SK-N-SH treated with all-trans-retinoic acid at 6 μM for 48 hours (cell line): ENCODE results near the gene NPC1.

Experiments
- ATAC-seq: fragments of 200-7000 bp; cut with Tn5 transposase; 3 replicates; pipeline ENCODE4 v1.9.1; 2020; ENCODE audit warnings: mild to moderate bottlenecking, moderate library complexity
- ARNTL ChIP-seq: fragments of 450-650 bp; formaldehyde crosslinking; IDR thresholded peaks from 2 replicates; pipeline ENCODE4 v1.5.0; 2020; ENCODE audit warnings: low read depth, mild to moderate bottlenecking, moderate library complexity, borderline replicate concordance
- BACH2 ChIP-seq: fragments of 250-450 bp; sonication (Bioruptor Pico); IDR thresholded peaks from 2 replicates; pipeline ENCODE4 v1.9.0; 2021; ENCODE audit warnings: mild to moderate bottlenecking, borderline replicate concordance
- CSDC2 ChIP-seq: fragments of 250-450 bp; sonication (Bioruptor Pico); IDR thresholded peaks from 2 replicates; pipeline ENCODE4 v1.5.0; 2020; ENCODE audit warnings: mild to moderate bottlenecking, moderate library complexity
- ESRRG ChIP-seq: fragments of 250-450 bp; sonication (Bioruptor Pico); IDR thresholded peaks from 2 replicates; pipeline ENCODE4 v1.6.1; 2021; ENCODE audit warnings: mild to moderate bottlenecking
- GLIS3 ChIP-seq: fragments of 250-450 bp; sonication (Bioruptor Pico); IDR thresholded peaks from 2 replicates; pipeline ENCODE4 v1.5.0; 2020; ENCODE audit warnings: mild to moderate bottlenecking, moderate library complexity
- ISL1 ChIP-seq: fragments of 250-450 bp; sonication (Bioruptor Pico); IDR thresholded peaks from 2 replicates; pipeline ENCODE4 v2.1.2; 2022; ENCODE audit warnings: mild to moderate bottlenecking, moderate library complexity
- OSR1 ChIP-seq: fragments of 250-450 bp; sonication (Bioruptor Pico); IDR thresholded peaks from 2 replicates; pipeline ENCODE4 v1.8.0; 2022; ENCODE audit warnings: moderate library complexity, mild to moderate bottlenecking, inconsistent platforms
- PPARA ChIP-seq: fragments of 250-450 bp; sonication (Bioruptor Pico); IDR thresholded peaks from 2 replicates; pipeline ENCODE4 v1.5.0; 2020; ENCODE audit warnings: mild to moderate bottlenecking, borderline replicate concordance
- RARB ChIP-seq: fragments of 250-450 bp; sonication (Bioruptor Pico); IDR thresholded peaks from 2 replicates; pipeline ENCODE4 v1.8.0; 2021; ENCODE audit warnings: mild to moderate bottlenecking, moderate library complexity
- TCF4 ChIP-seq: fragments of 250-450 bp; sonication (Bioruptor Pico); IDR thresholded peaks from 2 replicates; pipeline ENCODE4 v1.8.0; 2021; ENCODE audit warnings: mild to moderate bottlenecking, moderate library complexity, borderline replicate concordance
- TOX ChIP-seq: fragments of 250-450 bp; sonication (Bioruptor Pico); IDR thresholded peaks from 2 replicates; pipeline ENCODE4 v1.8.0; 2021; ENCODE audit warnings: mild to moderate bottlenecking, moderate library complexity, borderline replicate concordance
- ZC3H10 ChIP-seq: fragments of 250-450 bp; sonication (Bioruptor Pico); IDR thresholded peaks from 2 replicates; pipeline ENCODE4 v1.5.1; 2021; ENCODE audit warnings: mild to moderate bottlenecking, moderate library complexity
- ZFP3 ChIP-seq: fragments of 250-450 bp; sonication (Bioruptor Pico); IDR thresholded peaks from 2 replicates; pipeline ENCODE4 v1.5.0; 2020; ENCODE audit warnings: mild to moderate bottlenecking, moderate library complexity
- ZFP30 ChIP-seq: fragments of 450-650 bp; formaldehyde crosslinking; IDR thresholded peaks from 2 replicates; pipeline ENCODE4 v1.5.0; 2022; ENCODE audit warnings: mild to moderate bottlenecking, moderate library complexity
- ZNF565 ChIP-seq: fragments of 450-650 bp; formaldehyde crosslinking; conservative IDR thresholded peaks from 2 replicates; pipeline ENCODE4 v1.5.0; 2020; ENCODE audit warnings: low read depth, mild to moderate bottlenecking, moderate library complexity
- ZNF70 ChIP-seq: fragments of 450-650 bp; formaldehyde crosslinking; IDR thresholded peaks from 2 replicates; pipeline ENCODE4 v1.5.0; 2020; ENCODE audit warnings: mild to moderate bottlenecking, moderate library complexity
- ZNF8 ChIP-seq: fragments of 450-650 bp; formaldehyde crosslinking; IDR thresholded peaks from 2 replicates; pipeline ENCODE4 v1.5.0; 2020; ENCODE audit warnings: mild to moderate bottlenecking, moderate library complexity
- TF ChIP-seq, protein P1 (sequence below): fragments of 250-450 bp; sonication (Bioruptor Pico); IDR thresholded peaks from 2 replicates; pipeline ENCODE4 v1.5.1; 2020; ENCODE audit warnings: low read depth, mild to moderate bottlenecking, moderate library complexity
- TF ChIP-seq, protein P2 (sequence below): fragments of 250-450 bp; sonication (Bioruptor Pico); IDR thresholded peaks from 2 replicates; pipeline ENCODE4 v1.8.0; 2021; ENCODE audit warnings: low read depth, mild to moderate bottlenecking, moderate library complexity, borderline replicate concordance
- TF ChIP-seq, protein P3 (sequence below): fragments of 250-450 bp; sonication (Bioruptor Pico); IDR thresholded peaks from 2 replicates; pipeline ENCODE4 v1.8.0; 2020; ENCODE audit warnings: mild to moderate bottlenecking, moderate library complexity, borderline replicate concordance
- TF ChIP-seq, protein P4 (sequence below): fragments of 250-450 bp; sonication (Bioruptor Pico); IDR thresholded peaks from 2 replicates; pipeline ENCODE4 v1.5.0; 2020; ENCODE audit warnings: mild to moderate bottlenecking, moderate library complexity

The NPC1 gene

DNA sequence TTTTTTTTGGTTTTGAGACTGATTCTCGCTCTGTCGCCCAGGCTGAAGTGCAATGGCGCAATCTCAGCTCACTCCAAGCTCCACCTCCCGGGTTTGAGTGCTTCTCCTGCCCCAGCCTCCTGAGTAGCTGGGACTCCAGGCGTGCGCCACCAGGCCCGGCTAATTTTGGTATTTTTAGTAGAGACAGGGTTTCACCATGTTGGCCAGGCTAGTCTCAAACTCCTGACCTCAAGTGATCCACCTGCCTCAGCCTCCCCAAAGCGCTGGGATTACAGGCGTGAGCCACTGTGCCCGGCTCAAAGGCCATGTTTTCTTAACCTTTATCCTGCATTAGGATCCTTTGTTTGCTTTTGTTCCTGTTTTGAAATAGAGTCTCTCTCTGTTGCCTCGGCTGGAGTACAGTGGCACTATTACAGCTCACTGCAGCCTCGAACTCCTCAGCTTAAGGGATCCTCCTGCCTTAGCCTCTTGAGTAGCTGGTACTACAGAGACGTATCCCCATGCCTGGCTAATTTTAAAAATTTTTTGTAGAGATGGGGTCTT is 41.0 kb downstream of the NPC1 start (continued):
- TF ChIP-seq, protein P1, sequence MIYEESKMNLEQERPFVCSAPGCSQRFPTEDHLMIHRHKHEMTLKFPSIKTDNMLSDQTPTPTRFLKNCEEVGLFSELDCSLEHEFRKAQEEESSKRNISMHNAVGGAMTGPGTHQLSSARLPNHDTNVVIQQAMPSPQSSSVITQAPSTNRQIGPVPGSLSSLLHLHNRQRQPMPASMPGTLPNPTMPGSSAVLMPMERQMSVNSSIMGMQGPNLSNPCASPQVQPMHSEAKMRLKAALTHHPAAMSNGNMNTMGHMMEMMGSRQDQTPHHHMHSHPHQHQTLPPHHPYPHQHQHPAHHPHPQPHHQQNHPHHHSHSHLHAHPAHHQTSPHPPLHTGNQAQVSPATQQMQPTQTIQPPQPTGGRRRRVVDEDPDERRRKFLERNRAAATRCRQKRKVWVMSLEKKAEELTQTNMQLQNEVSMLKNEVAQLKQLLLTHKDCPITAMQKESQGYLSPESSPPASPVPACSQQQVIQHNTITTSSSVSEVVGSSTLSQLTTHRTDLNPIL (CRISPR knock-in tag), result no peak
- TF ChIP-seq CSDC2 (CRISPR knock-in tag) (no peak), GLIS3 (CRISPR knock-in tag) (no peak), OSR1 (CRISPR knock-in tag) (no peak), ARNTL (no peak), RARB (CRISPR knock-in tag) (no peak), ISL1 (CRISPR knock-in tag) (no peak), BACH2 (CRISPR knock-in tag) (no peak), ESRRG (CRISPR knock-in tag) (no peak), ZC3H10 (no peak)
- TF ChIP-seq, protein P2, sequence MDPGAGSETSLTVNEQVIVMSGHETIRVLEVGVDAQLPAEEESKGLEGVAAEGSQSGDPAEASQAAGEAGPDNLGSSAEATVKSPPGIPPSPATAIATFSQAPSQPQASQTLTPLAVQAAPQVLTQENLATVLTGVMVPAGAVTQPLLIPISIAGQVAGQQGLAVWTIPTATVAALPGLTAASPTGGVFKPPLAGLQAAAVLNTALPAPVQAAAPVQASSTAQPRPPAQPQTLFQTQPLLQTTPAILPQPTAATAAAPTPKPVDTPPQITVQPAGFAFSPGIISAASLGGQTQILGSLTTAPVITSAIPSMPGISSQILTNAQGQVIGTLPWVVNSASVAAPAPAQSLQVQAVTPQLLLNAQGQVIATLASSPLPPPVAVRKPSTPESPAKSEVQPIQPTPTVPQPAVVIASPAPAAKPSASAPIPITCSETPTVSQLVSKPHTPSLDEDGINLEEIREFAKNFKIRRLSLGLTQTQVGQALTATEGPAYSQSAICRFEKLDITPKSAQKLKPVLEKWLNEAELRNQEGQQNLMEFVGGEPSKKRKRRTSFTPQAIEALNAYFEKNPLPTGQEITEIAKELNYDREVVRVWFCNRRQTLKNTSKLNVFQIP (CRISPR knock-in tag), result no peak

DNA sequence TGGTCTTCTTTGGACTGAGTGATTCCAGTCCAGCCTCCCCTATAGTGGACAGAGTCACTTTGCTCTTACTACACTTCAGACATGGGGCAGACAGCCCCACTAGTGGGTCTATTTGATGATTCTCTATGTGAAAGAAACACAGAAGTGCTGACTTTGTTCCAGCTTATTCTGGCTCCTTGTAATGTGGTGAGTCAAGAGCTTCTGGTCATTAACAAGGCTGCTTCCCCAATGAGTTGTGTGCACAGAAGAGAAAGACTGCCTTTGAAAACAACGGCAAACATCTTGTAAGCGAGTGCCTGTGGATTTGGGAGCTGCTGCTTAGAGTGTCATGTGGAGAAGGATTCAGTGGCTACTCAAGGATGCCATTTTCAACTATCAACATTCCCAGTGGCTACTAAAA is 43.8 kb downstream of the NPC1 start:
- ATAC-seq, result no peak
- TF ChIP-seq TOX (no peak), CSDC2 (CRISPR knock-in tag) (no peak), ZFP3 (CRISPR knock-in tag) (no peak), RARB (CRISPR knock-in tag) (no peak), ZNF70 (CRISPR knock-in tag) (no peak), ESRRG (CRISPR knock-in tag) (no peak), TCF4 (no peak), ZNF565 (CRISPR knock-in tag) (no peak), PPARA (CRISPR knock-in tag) (no peak), OSR1 (CRISPR knock-in tag) (no peak), BACH2 (CRISPR knock-in tag) (no peak)
- TF ChIP-seq, protein P3, sequence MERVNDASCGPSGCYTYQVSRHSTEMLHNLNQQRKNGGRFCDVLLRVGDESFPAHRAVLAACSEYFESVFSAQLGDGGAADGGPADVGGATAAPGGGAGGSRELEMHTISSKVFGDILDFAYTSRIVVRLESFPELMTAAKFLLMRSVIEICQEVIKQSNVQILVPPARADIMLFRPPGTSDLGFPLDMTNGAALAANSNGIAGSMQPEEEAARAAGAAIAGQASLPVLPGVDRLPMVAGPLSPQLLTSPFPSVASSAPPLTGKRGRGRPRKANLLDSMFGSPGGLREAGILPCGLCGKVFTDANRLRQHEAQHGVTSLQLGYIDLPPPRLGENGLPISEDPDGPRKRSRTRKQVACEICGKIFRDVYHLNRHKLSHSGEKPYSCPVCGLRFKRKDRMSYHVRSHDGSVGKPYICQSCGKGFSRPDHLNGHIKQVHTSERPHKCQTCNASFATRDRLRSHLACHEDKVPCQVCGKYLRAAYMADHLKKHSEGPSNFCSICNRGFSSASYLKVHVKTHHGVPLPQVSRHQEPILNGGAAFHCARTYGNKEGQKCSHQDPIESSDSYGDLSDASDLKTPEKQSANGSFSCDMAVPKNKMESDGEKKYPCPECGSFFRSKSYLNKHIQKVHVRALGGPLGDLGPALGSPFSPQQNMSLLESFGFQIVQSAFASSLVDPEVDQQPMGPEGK, result no peak
- TF ChIP-seq, all 23 proteins: peak for 0

DNA sequence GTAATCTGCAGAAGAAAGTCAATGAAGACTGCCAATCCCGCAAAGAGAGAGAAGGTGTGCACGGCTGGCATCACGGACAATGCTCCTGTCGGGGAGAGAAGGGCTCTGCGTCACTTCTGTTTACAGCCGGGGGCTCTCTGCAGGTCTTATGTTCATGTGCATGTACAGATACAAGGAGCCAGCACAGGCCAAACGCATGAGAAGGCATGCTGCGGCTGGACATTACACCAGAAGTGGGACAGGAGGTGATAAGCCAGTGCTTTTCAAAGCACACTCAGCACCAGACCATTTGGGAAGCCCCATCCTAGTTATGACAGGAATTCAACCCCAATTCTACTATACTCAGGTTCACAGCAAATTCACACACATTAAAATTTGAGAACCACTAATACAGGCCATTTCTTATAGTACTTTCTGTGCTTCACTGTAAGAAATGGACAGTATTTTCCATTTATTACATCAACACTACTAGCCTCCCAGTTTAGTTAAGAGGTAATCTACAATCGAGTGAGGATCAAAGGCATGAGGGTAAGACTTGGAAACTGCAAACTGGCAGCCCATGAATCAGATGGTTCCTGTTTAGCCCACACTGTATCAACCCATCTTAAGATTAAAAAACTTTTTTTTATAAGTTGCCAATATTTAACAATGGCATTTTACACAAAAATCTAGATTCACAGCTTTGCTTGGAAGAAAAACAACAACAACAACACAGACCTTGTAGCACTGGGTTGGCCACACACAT is 44.8 kb downstream of the NPC1 start:
- ATAC-seq, result no peak
- TF ChIP-seq GLIS3 (CRISPR knock-in tag) (no peak), ZFP30 (no peak), ESRRG (CRISPR knock-in tag) (no peak), ZNF8 (CRISPR knock-in tag) (no peak), BACH2 (CRISPR knock-in tag) (no peak), PPARA (CRISPR knock-in tag) (no peak), TOX (no peak), TCF4 (no peak), ZC3H10 (no peak), OSR1 (CRISPR knock-in tag) (no peak)
- TF ChIP-seq, protein P4, sequence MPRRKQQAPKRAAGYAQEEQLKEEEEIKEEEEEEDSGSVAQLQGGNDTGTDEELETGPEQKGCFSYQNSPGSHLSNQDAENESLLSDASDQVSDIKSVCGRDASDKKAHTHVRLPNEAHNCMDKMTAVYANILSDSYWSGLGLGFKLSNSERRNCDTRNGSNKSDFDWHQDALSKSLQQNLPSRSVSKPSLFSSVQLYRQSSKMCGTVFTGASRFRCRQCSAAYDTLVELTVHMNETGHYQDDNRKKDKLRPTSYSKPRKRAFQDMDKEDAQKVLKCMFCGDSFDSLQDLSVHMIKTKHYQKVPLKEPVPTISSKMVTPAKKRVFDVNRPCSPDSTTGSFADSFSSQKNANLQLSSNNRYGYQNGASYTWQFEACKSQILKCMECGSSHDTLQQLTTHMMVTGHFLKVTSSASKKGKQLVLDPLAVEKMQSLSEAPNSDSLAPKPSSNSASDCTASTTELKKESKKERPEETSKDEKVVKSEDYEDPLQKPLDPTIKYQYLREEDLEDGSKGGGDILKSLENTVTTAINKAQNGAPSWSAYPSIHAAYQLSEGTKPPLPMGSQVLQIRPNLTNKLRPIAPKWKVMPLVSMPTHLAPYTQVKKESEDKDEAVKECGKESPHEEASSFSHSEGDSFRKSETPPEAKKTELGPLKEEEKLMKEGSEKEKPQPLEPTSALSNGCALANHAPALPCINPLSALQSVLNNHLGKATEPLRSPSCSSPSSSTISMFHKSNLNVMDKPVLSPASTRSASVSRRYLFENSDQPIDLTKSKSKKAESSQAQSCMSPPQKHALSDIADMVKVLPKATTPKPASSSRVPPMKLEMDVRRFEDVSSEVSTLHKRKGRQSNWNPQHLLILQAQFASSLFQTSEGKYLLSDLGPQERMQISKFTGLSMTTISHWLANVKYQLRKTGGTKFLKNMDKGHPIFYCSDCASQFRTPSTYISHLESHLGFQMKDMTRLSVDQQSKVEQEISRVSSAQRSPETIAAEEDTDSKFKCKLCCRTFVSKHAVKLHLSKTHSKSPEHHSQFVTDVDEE (CRISPR knock-in tag), result no peak
- TF ChIP-seq, protein P1 (CRISPR knock-in tag), result no peak
